ENCODE data around the gene RELN.
A peak's percentile ranks its signal among the peaks of the same experiment; 100 is the strongest.

RELN gene

GRCh38 chr7:103580031-103580430 is 409.4 kb downstream of the RELN start:
- no peak for DNase-seq
- Histone ChIP-seq H3K27ac (ENCODE audit: insufficient read depth in 1 of 2, low read depth in 1 of 2, low read length in 2 of 2, poor library complexity in 1 of 2, severe bottlenecking in 2 of 2) (no peak overlapping the region), H3K27me3 (replicated peaks in 2 of 5; ENCODE audit: control insufficient read depth in 4 of 5, insufficient read depth in 5 of 5, low read length in 4 of 5) (peaks cover 0 to 3% (median 0%) of the 10 kb centered on the region in 5 experiments), H3K36me3 (ENCODE audit: control insufficient read depth in 4 of 4, insufficient read depth in 4 of 4, low read length in 3 of 4) (no peaks in the 10 kb centered on the region), H3K4me3 (ENCODE audit: control insufficient read depth in 1 of 7, extremely low read depth in 1 of 7, insufficient read depth in 4 of 7, low read depth in 2 of 7, low read length in 6 of 7) (no peak overlapping the region), H3K4me1 (ENCODE audit: control extremely low read depth in 1 of 4, control insufficient read depth in 4 of 4, insufficient read depth in 4 of 4, low read length in 3 of 4) (no peaks in the 10 kb centered on the region), H3K9me3 (ENCODE audit: control extremely low read depth in 1 of 5, control insufficient read depth in 4 of 5, insufficient read depth in 2 of 5, low read depth in 1 of 5, low read length in 4 of 5) (no peaks in the 10 kb centered on the region)
- WGBS (ENCODE audit: insufficient coverage): 94% methylated on average over 2 of the region's 2 CpGs
- ChIA-PET CTCF (no interaction called here), POLR2A (interaction anchor here (0.6 kb wide), 1 partner anchor 14 kb away, joined by 3 read pairs; no protein-coding TSS in a partner anchor)

- no peak overlapping the region for H3K27ac ChIP-seq (ENCODE audit: insufficient read depth in 1 of 2, low read depth in 1 of 2, low read length in 2 of 2, poor library complexity in 1 of 2, severe bottlenecking in 2 of 2)
- no peaks in the 10 kb centered on the region for H3K36me3 ChIP-seq (ENCODE audit: control insufficient read depth in 4 of 4, insufficient read depth in 4 of 4, low read length in 3 of 4)
- no CpG with 5 or more reads among the region's 2 CpGs for WGBS (ENCODE audit: insufficient coverage)
- POLR2A ChIA-PET: no interaction called here
- H3K4me1 ChIP-seq (ENCODE audit: control extremely low read depth in 1 of 4, control insufficient read depth in 4 of 4, insufficient read depth in 4 of 4, low read length in 3 of 4): no peaks in the 10 kb centered on the region
- H3K27me3 ChIP-seq (replicated peaks in 2 of 5; ENCODE audit: control insufficient read depth in 4 of 5, insufficient read depth in 5 of 5, low read length in 4 of 5): peaks cover 0 to 3% (median 0%) of the 10 kb centered on the region in 5 experiments
- H3K9me3 ChIP-seq (ENCODE audit: control extremely low read depth in 1 of 5, control insufficient read depth in 4 of 5, insufficient read depth in 2 of 5, low read depth in 1 of 5, low read length in 4 of 5): no peaks in the 10 kb centered on the region
- no peak for DNase-seq
- H3K4me3 ChIP-seq (ENCODE audit: control insufficient read depth in 1 of 7, extremely low read depth in 1 of 7, insufficient read depth in 4 of 7, low read depth in 2 of 7, low read length in 6 of 7): no peak overlapping the region
- CTCF ChIA-PET: no interaction called here
Observed at GRCh38 chr7:103577059-103577458, 412.4 kb downstream of the RELN start.

DNA sequence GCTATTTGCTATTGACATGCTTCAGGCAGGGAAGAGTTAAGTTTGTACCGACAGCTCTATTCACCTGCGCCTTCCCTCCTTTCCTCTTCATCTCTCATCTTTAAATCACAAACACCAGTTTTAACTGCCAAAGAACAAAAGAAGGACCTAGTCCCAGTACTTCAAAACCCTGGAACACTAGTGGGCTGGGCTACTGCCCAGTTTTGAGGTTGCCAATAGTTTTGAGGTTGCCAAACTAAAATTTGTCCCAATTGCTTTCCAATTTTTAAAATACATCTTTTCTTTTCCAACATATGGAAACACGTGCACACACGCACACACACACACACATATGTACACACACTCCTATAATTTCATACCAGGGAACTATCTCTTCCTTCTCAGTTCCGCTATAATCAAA is 412.8 kb downstream of the RELN start:
- H3K27ac ChIP-seq (ENCODE audit: insufficient read depth in 1 of 2, low read depth in 1 of 2, low read length in 2 of 2, poor library complexity in 1 of 2, severe bottlenecking in 2 of 2): no peak overlapping the region
- no peak overlapping the region for H3K4me3 ChIP-seq (ENCODE audit: control insufficient read depth in 1 of 7, extremely low read depth in 1 of 7, insufficient read depth in 4 of 7, low read depth in 2 of 7, low read length in 6 of 7)
- WGBS (ENCODE audit: insufficient coverage): 69% methylated on average over 2 of the region's 5 CpGs
- H3K4me1 ChIP-seq (ENCODE audit: control extremely low read depth in 1 of 4, control insufficient read depth in 4 of 4, insufficient read depth in 4 of 4, low read length in 3 of 4): no peaks in the 10 kb centered on the region
- ChIA-PET POLR2A (no interaction called here), CTCF (no interaction called here)
- H3K9me3 ChIP-seq (ENCODE audit: control extremely low read depth in 1 of 5, control insufficient read depth in 4 of 5, insufficient read depth in 2 of 5, low read depth in 1 of 5, low read length in 4 of 5): no peaks in the 10 kb centered on the region
- no peak for DNase-seq
- H3K27me3 ChIP-seq (replicated peaks in 2 of 5; ENCODE audit: control insufficient read depth in 4 of 5, insufficient read depth in 5 of 5, low read length in 4 of 5): peaks cover 0 to 3% (median 0%) of the 10 kb centered on the region in 5 experiments
- no peaks in the 10 kb centered on the region for H3K36me3 ChIP-seq (ENCODE audit: control insufficient read depth in 4 of 4, insufficient read depth in 4 of 4, low read length in 3 of 4)

DNA sequence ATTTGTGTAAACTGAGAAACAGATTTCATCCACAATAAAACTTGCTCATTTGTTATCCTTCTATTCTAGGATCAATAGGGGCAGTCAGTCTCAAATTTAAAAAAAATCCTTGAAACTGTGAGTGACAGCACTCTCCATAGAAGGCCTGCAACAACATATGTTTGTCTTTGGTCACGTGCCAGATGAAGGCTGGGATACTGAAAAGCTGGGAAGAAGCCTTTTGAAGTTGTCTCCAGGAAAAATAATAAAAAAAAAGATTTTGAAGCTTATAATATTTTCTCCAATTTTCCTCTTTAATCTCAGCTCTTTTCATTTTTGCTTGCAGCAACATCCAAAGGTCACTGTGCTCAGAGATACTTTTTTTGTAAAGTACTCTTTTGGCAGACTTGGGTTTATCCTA is 414.9 kb downstream of the RELN start:
- CTCF ChIA-PET: interaction anchor here (0.6 to 2.9 kb wide), 9 partner anchors 10 to 595 kb away, joined by 3 to 8 read pairs (median 3); no protein-coding TSS in a partner anchor
- Histone ChIP-seq H3K9me3 (ENCODE audit: control extremely low read depth in 1 of 5, control insufficient read depth in 4 of 5, insufficient read depth in 2 of 5, low read depth in 1 of 5, low read length in 4 of 5) (no peaks in the 10 kb centered on the region), H3K4me1 (ENCODE audit: control extremely low read depth in 1 of 4, control insufficient read depth in 4 of 4, insufficient read depth in 4 of 4, low read length in 3 of 4) (no peaks in the 10 kb centered on the region), H3K27ac (ENCODE audit: insufficient read depth in 1 of 2, low read depth in 1 of 2, low read length in 2 of 2, poor library complexity in 1 of 2, severe bottlenecking in 2 of 2) (no peak overlapping the region), H3K27me3 (replicated peaks in 2 of 5; ENCODE audit: control insufficient read depth in 4 of 5, insufficient read depth in 5 of 5, low read length in 4 of 5) (peaks cover 0 to 4% (median 0%) of the 10 kb centered on the region in 5 experiments), H3K4me3 (ENCODE audit: control insufficient read depth in 1 of 7, extremely low read depth in 1 of 7, insufficient read depth in 4 of 7, low read depth in 2 of 7, low read length in 6 of 7) (no peak overlapping the region), H3K36me3 (ENCODE audit: control insufficient read depth in 4 of 4, insufficient read depth in 4 of 4, low read length in 3 of 4) (no peaks in the 10 kb centered on the region)
- POLR2A ChIA-PET: interaction anchor here (0.7 kb wide), 1 partner anchor 694 kb away, joined by 3 read pairs; no protein-coding TSS in a partner anchor
- no CpG with 5 or more reads among the region's 1 CpG for WGBS (ENCODE audit: insufficient coverage)
- no peak for DNase-seq

DNA sequence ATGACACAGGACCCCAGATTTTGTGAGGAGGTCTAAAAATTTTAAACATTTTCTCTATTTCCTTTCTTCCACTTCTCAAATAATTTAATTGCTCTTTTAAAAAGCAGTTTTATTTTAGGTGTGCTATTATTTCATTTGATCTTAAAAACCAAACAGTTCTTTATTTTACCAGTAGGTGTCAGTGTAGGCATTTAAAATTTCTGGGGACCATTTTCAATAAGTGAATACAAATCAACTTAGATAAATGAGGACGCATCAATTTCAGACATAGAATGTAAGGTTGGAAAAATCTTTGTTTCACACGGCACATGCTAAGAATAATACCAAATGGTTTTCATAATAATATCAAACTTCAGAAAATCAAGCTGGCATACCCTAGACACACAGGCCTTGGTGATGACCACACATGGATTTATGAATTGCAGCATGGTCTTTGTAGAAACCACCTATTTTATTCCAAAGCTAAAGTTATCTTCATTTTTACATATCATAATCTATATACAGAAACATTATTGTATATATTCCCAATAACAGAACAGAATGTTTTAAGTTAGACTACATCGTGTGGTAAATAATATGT is 415.9 kb downstream of the RELN start:
- Histone ChIP-seq H3K9me3 (ENCODE audit: control extremely low read depth in 1 of 5, control insufficient read depth in 4 of 5, insufficient read depth in 2 of 5, low read depth in 1 of 5, low read length in 4 of 5) (no peaks in the 10 kb centered on the region), H3K36me3 (ENCODE audit: control insufficient read depth in 4 of 4, insufficient read depth in 4 of 4, low read length in 3 of 4) (no peaks in the 10 kb centered on the region), H3K4me1 (ENCODE audit: control extremely low read depth in 1 of 4, control insufficient read depth in 4 of 4, insufficient read depth in 4 of 4, low read length in 3 of 4) (no peaks in the 10 kb centered on the region), H3K27ac (ENCODE audit: insufficient read depth in 1 of 2, low read depth in 1 of 2, low read length in 2 of 2, poor library complexity in 1 of 2, severe bottlenecking in 2 of 2) (no peak overlapping the region), H3K4me3 (ENCODE audit: control insufficient read depth in 1 of 7, extremely low read depth in 1 of 7, insufficient read depth in 4 of 7, low read depth in 2 of 7, low read length in 6 of 7) (no peak overlapping the region), H3K27me3 (replicated peaks in 2 of 5; ENCODE audit: control insufficient read depth in 4 of 5, insufficient read depth in 5 of 5, low read length in 4 of 5) (peaks cover 0 to 6% (median 0%) of the 10 kb centered on the region in 5 experiments)
- ChIA-PET POLR2A (no interaction called here), CTCF (interaction anchor here (0.5 to 2.9 kb wide), 10 partner anchors 9 to 599 kb away, joined by 3 to 8 read pairs (median 3); no protein-coding TSS in a partner anchor)
- WGBS (ENCODE audit: insufficient coverage): no CpG with 5 or more reads among the region's 3 CpGs
- DNase-seq: peak; percentile 25 to 60 (median 48)

DNA sequence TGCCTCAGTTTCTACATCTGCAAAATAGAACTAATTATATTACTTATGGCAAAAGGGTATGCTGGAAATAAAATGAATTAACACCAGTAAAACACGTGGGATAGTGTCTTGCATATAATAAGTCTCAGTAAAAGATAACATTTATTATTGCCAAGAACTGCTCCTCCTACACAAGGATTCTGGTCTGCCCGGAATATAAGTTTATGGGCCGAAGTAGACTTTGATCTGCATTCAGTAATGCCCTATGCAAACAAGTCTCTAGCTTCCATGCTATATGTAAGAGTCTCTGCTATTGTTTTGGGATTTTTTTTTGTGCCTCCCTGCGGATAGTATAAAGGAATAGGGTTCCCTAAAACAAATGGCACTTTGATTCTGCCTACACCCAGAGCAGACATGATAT is 417.9 kb downstream of the RELN start:
- Histone ChIP-seq H3K4me1 (ENCODE audit: control extremely low read depth in 1 of 4, control insufficient read depth in 4 of 4, insufficient read depth in 4 of 4, low read length in 3 of 4) (no peaks in the 10 kb centered on the region), H3K27me3 (replicated peaks in 2 of 5; ENCODE audit: control insufficient read depth in 4 of 5, insufficient read depth in 5 of 5, low read length in 4 of 5) (peaks cover 0 to 6% (median 2%) of the 10 kb centered on the region in 5 experiments), H3K27ac (ENCODE audit: insufficient read depth in 1 of 2, low read depth in 1 of 2, low read length in 2 of 2, poor library complexity in 1 of 2, severe bottlenecking in 2 of 2) (no peak overlapping the region), H3K4me3 (ENCODE audit: control insufficient read depth in 1 of 7, extremely low read depth in 1 of 7, insufficient read depth in 4 of 7, low read depth in 2 of 7, low read length in 6 of 7) (no peak overlapping the region), H3K36me3 (ENCODE audit: control insufficient read depth in 4 of 4, insufficient read depth in 4 of 4, low read length in 3 of 4) (no peaks in the 10 kb centered on the region), H3K9me3 (ENCODE audit: control extremely low read depth in 1 of 5, control insufficient read depth in 4 of 5, insufficient read depth in 2 of 5, low read depth in 1 of 5, low read length in 4 of 5) (no peaks in the 10 kb centered on the region)
- no peak for DNase-seq
- ChIA-PET POLR2A (no interaction called here), CTCF (interaction anchor here (0.7 to 0.9 kb wide), 2 partner anchors 11 to 19 kb away, joined by 3 read pairs; no protein-coding TSS in a partner anchor)
- no CpG with 5 or more reads among the region's 4 CpGs for WGBS (ENCODE audit: insufficient coverage)

- no peaks in the 10 kb centered on the region for H3K4me1 ChIP-seq (ENCODE audit: control extremely low read depth in 1 of 4, control insufficient read depth in 4 of 4, insufficient read depth in 4 of 4, low read length in 3 of 4)
- POLR2A ChIA-PET: no interaction called here
- no peaks in the 10 kb centered on the region for H3K36me3 ChIP-seq (ENCODE audit: control insufficient read depth in 4 of 4, insufficient read depth in 4 of 4, low read length in 3 of 4)
- 90% methylated on average over 2 of the region's 4 CpGs for WGBS (ENCODE audit: insufficient coverage)
- CTCF ChIA-PET: interaction anchor here (1.5 kb wide), 1 partner anchor 1350 kb away, joined by 4 read pairs; no protein-coding TSS in a partner anchor
- no peak for DNase-seq
- H3K27me3 ChIP-seq (replicated peaks in 2 of 5; ENCODE audit: control insufficient read depth in 4 of 5, insufficient read depth in 5 of 5, low read length in 4 of 5): peaks cover 0 to 8% (median 2%) of the 10 kb centered on the region in 5 experiments
- H3K4me3 ChIP-seq (ENCODE audit: control insufficient read depth in 1 of 7, extremely low read depth in 1 of 7, insufficient read depth in 4 of 7, low read depth in 2 of 7, low read length in 6 of 7): no peak overlapping the region
- no peak overlapping the region for H3K27ac ChIP-seq (ENCODE audit: insufficient read depth in 1 of 2, low read depth in 1 of 2, low read length in 2 of 2, poor library complexity in 1 of 2, severe bottlenecking in 2 of 2)
- H3K9me3 ChIP-seq (ENCODE audit: control extremely low read depth in 1 of 5, control insufficient read depth in 4 of 5, insufficient read depth in 2 of 5, low read depth in 1 of 5, low read length in 4 of 5): no peaks in the 10 kb centered on the region
Observed at GRCh38 chr7:103569621-103570305, 419.7 kb downstream of the RELN start.
